OCI-LY3 (cell line): ENCODE results near the gene RAPGEF5.

Experiments used
- H2AFZ ChIP-seq: fragments of 200-600, 300-600 bp; shearing (Covaris generic); 2 replicates; pipeline ENCODE4 v1.6.0; 2014; ENCODE audit warnings: antibody characterized with exemption, low read depth, low read length
- H3K27ac ChIP-seq: fragments of 200-600, 300-600 bp; sonication (generic); 2 replicates; pipeline ENCODE4 v1.5.1; 2014; ENCODE audit warnings: mild to moderate bottlenecking, low read length, moderate library complexity, mixed read lengths
- H3K27me3 ChIP-seq: fragments of 200-600, 300-600 bp; sonication (generic); 2 replicates; pipeline ENCODE4 v1.6.1; 2014; ENCODE audit warnings: low read depth, low read length, mixed read lengths
- H3K36me3 ChIP-seq: fragments of 200-600, 300-600 bp; sonication (generic); replicated peaks from 2 replicates; pipeline ENCODE3; 2014; ENCODE audit warnings: low read depth, low read length, mixed read lengths
- H3K4me1 ChIP-seq: fragments of 300-600, 200-600 bp; sonication (generic); 2 replicates; pipeline ENCODE4 v1.6.1; 2014; ENCODE audit warnings: low read length, mixed read lengths
- H3K4me2 ChIP-seq: fragments of 200-600, 300-600 bp; sonication (generic); 2 replicates; pipeline ENCODE4 v1.6.1; 2014; ENCODE audit warnings: low read length, mixed read lengths
- H3K4me3 ChIP-seq: fragments of 300-600, 200-600 bp; sonication (generic); 2 replicates; pipeline ENCODE4 v1.5.1; 2014; ENCODE audit warnings: antibody characterized with exemption, mild to moderate bottlenecking, low read length, moderate library complexity
- H3K79me2 ChIP-seq: fragments of 300-600, 200-600 bp; shearing (Covaris generic); 2 replicates; pipeline ENCODE4 v1.6.1; 2014; ENCODE audit warnings: mild to moderate bottlenecking, low read length, mixed read lengths
- H3K9ac ChIP-seq: fragments of 300-600, 200-600 bp; shearing (Covaris generic); 2 replicates; pipeline ENCODE4 v1.6.0; 2014; ENCODE audit warnings: mild to moderate bottlenecking, low read length, moderate library complexity
- H3K9me3 ChIP-seq: fragments of 200-600, 300-600 bp; shearing (Covaris generic); 2 replicates; pipeline ENCODE4 v1.6.1; 2014; ENCODE audit warnings: low read length, mixed read lengths; ENCODE audit not compliant: insufficient read depth
- H4K20me1 ChIP-seq: fragments of 200-600, 300-600 bp; sonication (generic); 2 replicates; pipeline ENCODE4 v1.6.1; 2016; ENCODE audit warnings: low read length, mixed read lengths; ENCODE audit not compliant: insufficient read depth
- CTCF ChIP-seq: fragments of 200-600, 300-600 bp; sonication (generic); IDR thresholded peaks from 2 replicates; pipeline ENCODE4 v1.5.1; 2014; ENCODE audit warnings: antibody characterized with exemption, low read length, low read depth
- EZH2phosphoT487 ChIP-seq: fragments of 200-600 bp; shearing (Covaris generic); IDR thresholded peaks from 2 replicates; pipeline ENCODE4 v1.6.1; 2018; ENCODE audit warnings: antibody characterized with exemption, mixed run types, low read depth

RAPGEF5 gene

DNA sequence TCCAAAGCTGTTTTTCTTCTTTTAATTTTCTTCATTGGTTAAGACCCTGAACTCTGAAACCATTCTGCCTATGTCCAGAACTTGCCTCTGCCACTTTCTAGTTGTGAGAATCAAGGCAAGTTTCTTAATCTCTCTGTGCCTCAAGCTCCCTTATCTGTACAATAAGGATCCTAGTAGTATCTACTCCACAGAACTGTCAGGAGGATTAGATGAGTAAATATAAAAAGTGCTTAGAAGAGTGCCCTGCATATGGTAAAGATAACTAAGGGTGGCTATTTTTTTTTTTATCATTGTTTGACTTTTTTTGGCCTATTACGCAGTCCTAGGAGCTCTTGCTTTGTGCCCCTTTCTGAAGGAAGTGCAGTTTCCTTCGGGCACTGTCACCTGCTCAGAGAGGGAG lies 46.4 kb upstream of the RAPGEF5 start:
- no peaks in the 10 kb centered on the region for H3K79me2 ChIP-seq
- H4K20me1 ChIP-seq = no peaks in the 10 kb centered on the region
- no peak overlapping the region for H3K4me3 ChIP-seq
- H3K4me2 ChIP-seq = no peak overlapping the region
- H3K9me3 ChIP-seq = no peaks in the 10 kb centered on the region
- peaks cover 6% of the 10 kb centered on the region for H3K36me3 ChIP-seq
- H2AFZ ChIP-seq = no peak overlapping the region
- H3K27me3 ChIP-seq = no peaks in the 10 kb centered on the region
- no peak overlapping the region for H3K9ac ChIP-seq
- peaks cover 9% of the 10 kb centered on the region for H3K4me1 ChIP-seq
- no peak overlapping the region for H3K27ac ChIP-seq
- no peak for TF ChIP-seq CTCF
- TF ChIP-seq EZH2phosphoT487 = no peak

DNA sequence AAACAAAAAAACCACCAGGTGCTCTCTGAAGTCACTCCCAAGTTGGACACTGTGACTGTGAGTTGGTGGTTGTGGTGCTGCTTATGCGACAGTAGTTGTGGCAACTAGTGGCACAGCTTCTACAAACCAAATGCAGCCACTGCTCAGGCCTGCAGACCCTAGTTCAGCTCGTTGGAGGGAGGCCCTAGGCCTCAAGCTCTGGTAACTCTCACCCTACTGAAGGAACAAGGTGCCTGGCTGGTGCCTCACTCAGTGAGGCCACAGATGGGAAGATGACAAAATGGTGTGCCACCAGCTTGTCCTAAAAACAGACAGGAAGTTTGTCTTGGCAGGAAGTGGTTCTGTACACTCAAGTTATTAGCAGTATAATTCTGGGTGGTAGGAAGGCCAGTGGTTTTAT lies 45.3 kb upstream of the RAPGEF5 start:
- no peaks in the 10 kb centered on the region for H3K9me3 ChIP-seq
- no peaks in the 10 kb centered on the region for H3K79me2 ChIP-seq
- H3K4me1 ChIP-seq = peaks cover 9% of the 10 kb centered on the region
- H3K27me3 ChIP-seq = no peaks in the 10 kb centered on the region
- no peak overlapping the region for H3K4me3 ChIP-seq
- TF ChIP-seq CTCF (no peak), EZH2phosphoT487 (no peak)
- no peak overlapping the region for H3K9ac ChIP-seq
- H4K20me1 ChIP-seq = no peaks in the 10 kb centered on the region
- H3K27ac ChIP-seq = no peak overlapping the region
- H3K36me3 ChIP-seq = peaks cover 6% of the 10 kb centered on the region
- H2AFZ ChIP-seq = no peak overlapping the region
- no peak overlapping the region for H3K4me2 ChIP-seq

DNA sequence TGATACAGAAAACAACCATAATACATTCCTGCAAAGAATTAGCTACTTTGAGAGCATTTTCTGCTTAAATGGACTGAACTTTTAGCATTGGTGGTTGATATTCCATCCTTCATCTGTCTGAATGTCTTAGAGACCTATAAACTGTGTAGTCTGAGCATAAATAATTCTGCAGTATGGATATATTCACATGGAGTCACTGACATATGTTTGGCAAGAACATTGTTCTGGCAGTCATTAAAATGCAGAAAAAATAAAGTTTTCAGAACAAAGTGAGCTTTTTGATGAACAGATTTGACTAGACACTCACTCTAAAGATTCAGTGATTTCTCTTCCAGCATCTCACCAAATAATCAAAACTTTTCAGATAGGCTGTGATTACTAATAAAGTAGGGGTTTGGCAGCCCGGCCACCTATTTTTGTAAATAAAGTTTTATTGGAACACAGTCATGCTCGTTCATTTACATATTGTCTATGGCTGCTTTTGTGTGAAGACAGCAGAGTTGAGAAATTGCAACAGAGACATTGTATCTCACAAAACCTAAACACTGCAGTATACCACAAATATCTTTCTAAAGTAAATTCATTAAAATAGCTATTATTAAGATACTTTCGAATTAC lies 44.1 kb upstream of the RAPGEF5 start:
- Histone ChIP-seq H3K4me3 (no peak overlapping the region), H3K79me2 (no peaks in the 10 kb centered on the region), H4K20me1 (no peaks in the 10 kb centered on the region), H2AFZ (no peak overlapping the region), H3K4me1 (peaks cover 9% of the 10 kb centered on the region), H3K9me3 (no peaks in the 10 kb centered on the region), H3K4me2 (peak overlapping the region; percentile 7; the same call in 1 of the 2 replicates), H3K36me3 (peaks cover 6% of the 10 kb centered on the region), H3K27me3 (no peaks in the 10 kb centered on the region), H3K9ac (no peak overlapping the region), H3K27ac (no peak overlapping the region)
- no peak for TF ChIP-seq CTCF

- H3K27ac ChIP-seq = no peak overlapping the region
- no peak overlapping the region for H2AFZ ChIP-seq
- no peaks in the 10 kb centered on the region for H3K9me3 ChIP-seq
- no peaks in the 10 kb centered on the region for H3K79me2 ChIP-seq
- no peak overlapping the region for H3K4me2 ChIP-seq
- no peaks in the 10 kb centered on the region for H4K20me1 ChIP-seq
- peaks cover 9% of the 10 kb centered on the region for H3K4me1 ChIP-seq
- TF ChIP-seq EZH2phosphoT487 = no peak
- TF ChIP-seq CTCF = no peak
- no peak overlapping the region for H3K9ac ChIP-seq
- H3K36me3 ChIP-seq = peaks cover 1% of the 10 kb centered on the region
- no peaks in the 10 kb centered on the region for H3K27me3 ChIP-seq
- no peak overlapping the region for H3K4me3 ChIP-seq
These were observed 43.3 kb upstream of the RAPGEF5 start for GRCh38 chr7:22400150-22400814.
